ENCODE data around the gene COG3.

DNA sequence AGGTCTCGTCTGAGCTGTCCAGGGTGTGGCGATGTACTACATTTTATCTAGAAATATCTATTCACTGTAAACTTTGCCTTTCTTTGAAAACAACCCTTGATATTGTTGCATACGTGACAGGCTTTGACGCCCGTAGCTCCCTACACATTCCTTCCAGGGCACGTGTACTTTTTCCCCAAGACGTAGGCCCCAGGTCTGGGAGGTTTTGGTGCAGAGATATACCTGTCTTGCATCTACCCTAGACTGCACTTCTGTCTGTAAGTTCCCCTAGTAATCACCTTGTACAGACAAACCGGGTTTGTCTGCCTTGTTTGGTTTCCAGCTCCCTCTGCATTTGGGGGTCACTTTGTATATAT, 81.6 kb downstream of the COG3 start:
- TF ChIP-seq POLR2A (IDR thresholded peaks at IDR 0.05), result no peak
- TF ChIP-seq, protein P1, sequence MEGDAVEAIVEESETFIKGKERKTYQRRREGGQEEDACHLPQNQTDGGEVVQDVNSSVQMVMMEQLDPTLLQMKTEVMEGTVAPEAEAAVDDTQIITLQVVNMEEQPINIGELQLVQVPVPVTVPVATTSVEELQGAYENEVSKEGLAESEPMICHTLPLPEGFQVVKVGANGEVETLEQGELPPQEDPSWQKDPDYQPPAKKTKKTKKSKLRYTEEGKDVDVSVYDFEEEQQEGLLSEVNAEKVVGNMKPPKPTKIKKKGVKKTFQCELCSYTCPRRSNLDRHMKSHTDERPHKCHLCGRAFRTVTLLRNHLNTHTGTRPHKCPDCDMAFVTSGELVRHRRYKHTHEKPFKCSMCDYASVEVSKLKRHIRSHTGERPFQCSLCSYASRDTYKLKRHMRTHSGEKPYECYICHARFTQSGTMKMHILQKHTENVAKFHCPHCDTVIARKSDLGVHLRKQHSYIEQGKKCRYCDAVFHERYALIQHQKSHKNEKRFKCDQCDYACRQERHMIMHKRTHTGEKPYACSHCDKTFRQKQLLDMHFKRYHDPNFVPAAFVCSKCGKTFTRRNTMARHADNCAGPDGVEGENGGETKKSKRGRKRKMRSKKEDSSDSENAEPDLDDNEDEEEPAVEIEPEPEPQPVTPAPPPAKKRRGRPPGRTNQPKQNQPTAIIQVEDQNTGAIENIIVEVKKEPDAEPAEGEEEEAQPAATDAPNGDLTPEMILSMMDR (IDR thresholded peaks at IDR 0.05), result no peak
